Lung (tissue), 12 donors: Measurements from ENCODE around the gene ZGLP1. TPM values are rescaled to one million over a fixed set of nuclear protein-coding genes. Genes with fewer than 3 reads are reported as not detected.

Source experiments
- ATAC-seq: fragments of 200-7000 bp; cut with Tn5 transposase; one replicate; pipeline ENCODE4 v1.9.1; 2020; ENCODE audit warnings: moderate number of reproducible peaks; ENCODE audit not compliant: insufficient read depth, low FRiP score
- DNase-seq, 3 donors: peaks; one replicate each; pipeline ENCODE4 v3.0.0-alpha.2; 2013 to 2017
- H3K27ac ChIP-seq, 2 donors: one replicate each; pipeline ENCODE4 v1.5.1; 2013; ENCODE audit warnings: mild to moderate bottlenecking in 2 of 2, moderate library complexity in 2 of 2, control low read depth in 1 of 2, inconsistent platforms in 1 of 2, low read depth in 1 of 2, low read length in 1 of 2
- H3K27me3 ChIP-seq, 3 donors: one replicate each; pipeline ENCODE4 v1.5.1; 2013; ENCODE audit warnings: low read length in 2 of 3; ENCODE audit not compliant: control insufficient read depth in 3 of 3, insufficient read depth in 3 of 3
- H3K36me3 ChIP-seq, 4 donors: one replicate each; pipeline ENCODE4 v1.5.1; 2013; ENCODE audit warnings: low read length in 4 of 4, mild to moderate bottlenecking in 1 of 4, moderate library complexity in 1 of 4; ENCODE audit not compliant: control insufficient read depth in 4 of 4, insufficient read depth in 4 of 4
- H3K4me1 ChIP-seq, 5 donors: one replicate each; pipeline ENCODE4 v1.5.1; 2013; ENCODE audit warnings: low read length in 5 of 5, mild to moderate bottlenecking in 2 of 5, moderate library complexity in 1 of 5; ENCODE audit not compliant: control insufficient read depth in 5 of 5, insufficient read depth in 5 of 5
- H3K4me3 ChIP-seq: one replicate; pipeline ENCODE4 v1.5.1; 2013; ENCODE audit warnings: mild to moderate bottlenecking, control low read depth, moderate library complexity
- H3K9ac ChIP-seq, 2 donors: one replicate each; pipeline ENCODE4 v1.5.1; 2013; ENCODE audit warnings: low read length in 2 of 2, control low read depth in 1 of 2; ENCODE audit not compliant: insufficient read depth in 1 of 2
- H3K9me3 ChIP-seq, 4 donors: one replicate each; pipeline ENCODE4 v1.5.1; 2013; ENCODE audit warnings: low read length in 3 of 4, mild to moderate bottlenecking in 1 of 4, moderate library complexity in 1 of 4; ENCODE audit not compliant: control insufficient read depth in 4 of 4, insufficient read depth in 3 of 4
- CTCF ChIP-seq: IDR thresholded peaks from 2 replicates; pipeline ENCODE4 v1.5.1; 2012; ENCODE audit warnings: mild to moderate bottlenecking; ENCODE audit errors: control extremely low read depth, extremely low read depth
- WGBS, 2 donors: extraction: QIAGEN DNeasy Blood & Tissue Kit; methylation state at CpG; one replicate each; pipeline ENCODE4 v1.1.7; 2013; 5-methylcytosine and 5-hydroxymethylcytosine counted together
- polyA plus RNA-seq, 2 donors: library from polyadenylated mRNA; stranded (reverse); fragments of 200-250 nt; gene quantifications; one replicate each; pipeline ENCODE4 v1.2.1, GENCODE V29; 2013
- total RNA-seq, 2 donors: library from RNA; depleted of rRNA in 1 of 2; stranded (reverse); fragments of >200 nt in 1 of 2; gene quantifications; one replicate each; pipeline ENCODE4 v1.2.1, GENCODE V29; 2014 to 2021
- donor health status: control.
- donor health status: control.
- donor health status: Bipolar disorder and iron deficiency.
- donor health status: healthy.
- donor health status: DM: yes; HTN: yes; CAD: no.

The ZGLP1 gene
- total and polyA plus RNA-seq, 4 donors = 3.0 to 6.7 (median 4.4) TPM

GRCh38 chr19:10321874-10322835 lies 12.5 kb upstream of the ZGLP1 start:
- no peaks in the 10 kb centered on the region for H3K9me3 ChIP-seq
- H3K27ac ChIP-seq = no peak overlapping the region
- H3K9ac ChIP-seq = no peak overlapping the region
- TF ChIP-seq CTCF = no peak
- H3K4me1 ChIP-seq = no peaks in the 10 kb centered on the region
- DNase-seq (no peak), ATAC-seq (no peak)
- H3K36me3 ChIP-seq = peaks cover 8 to 82% (median 28%) of the 10 kb centered on the region in 4 donors
- no peak overlapping the region for H3K4me3 ChIP-seq
- 93 to 96% methylated on average over 18 to 19 of the region's 19 CpGs for WGBS, 2 donors
- H3K27me3 ChIP-seq = no peaks in the 10 kb centered on the region

GRCh38 chr19:10321417-10321797 lies 11.8 kb upstream of the ZGLP1 start:
- Histone ChIP-seq H3K27ac (no peak overlapping the region), H3K4me3 (no peak overlapping the region), H3K4me1 (no peaks in the 10 kb centered on the region), H3K9ac (no peak overlapping the region), H3K27me3 (no peaks in the 10 kb centered on the region), H3K36me3 (peaks cover 8 to 79% (median 25%) of the 10 kb centered on the region in 4 donors), H3K9me3 (no peaks in the 10 kb centered on the region)
- 78 to 85% methylated on average over 11 of the region's 11 CpGs for WGBS, 2 donors
- TF ChIP-seq CTCF = no peak
- DNase-seq (no peak), ATAC-seq (no peak)

- Histone ChIP-seq H3K9me3 (no peaks in the 10 kb centered on the region), H3K4me1 (peaks cover 0 to 4% (median 0%) of the 10 kb centered on the region in 5 donors), H3K9ac (no peak overlapping the region), H3K4me3 (no peak overlapping the region), H3K27ac (no peak overlapping the region), H3K36me3 (peaks cover 8 to 74% (median 25%) of the 10 kb centered on the region in 4 donors), H3K27me3 (no peaks in the 10 kb centered on the region)
- ATAC-seq = no peak
- WGBS, 2 donors = 95 to 96% methylated on average over 31 to 32 of the region's 32 CpGs
- TF ChIP-seq CTCF = no peak
- no peak for DNase-seq
These were observed 11.2 kb upstream of the ZGLP1 start for GRCh38 chr19:10320602-10321416.
